WERI-Rb-1 (cell line): Measurements from ENCODE around the gene PARP12.
A peak's percentile ranks its signal among the peaks of the same experiment; 100 is the strongest.

Experiments
- DNase-seq: peaks from one replicate; pipeline ENCODE4 v3.0.0-alpha.2; 2020
- H3K27ac ChIP-seq: fragments of 250-450 bp; sonication (Bioruptor Pico); 2 replicates; pipeline ENCODE4 v1.5.1; 2020; ENCODE audit warnings: mild to moderate bottlenecking, moderate library complexity
- H3K27me3 ChIP-seq: fragments of 250-450 bp; sonication (Bioruptor Pico); 2 replicates; pipeline ENCODE4 v1.5.1; 2021; ENCODE audit warnings: mild to moderate bottlenecking, low read depth, moderate library complexity; ENCODE audit not compliant: insufficient read depth, severe bottlenecking
- H3K36me3 ChIP-seq: fragments of 250-450 bp; sonication (Bioruptor Pico); 2 replicates; pipeline ENCODE4 v1.5.1; 2020; ENCODE audit warnings: mild to moderate bottlenecking, moderate library complexity
- H3K4me3 ChIP-seq: 2 replicates; pipeline ENCODE4 v1.5.1; 2011; ENCODE audit warnings: low read depth, mild to moderate bottlenecking, control low read depth, low read length
- H3K9me3 ChIP-seq: fragments of 250-450 bp; sonication (Bioruptor Pico); 2 replicates; pipeline ENCODE4 v1.5.1; 2021; ENCODE audit warnings: mild to moderate bottlenecking, moderate library complexity; ENCODE audit not compliant: severe bottlenecking
- TF ChIP-seq, protein P1 (sequence below): IDR thresholded peaks from 2 replicates; pipeline ENCODE4 v1.5.1; 2011; ENCODE audit warnings: low read depth, mild to moderate bottlenecking, control low read depth, inconsistent platforms, low read length

The PARP12 gene

DNA sequence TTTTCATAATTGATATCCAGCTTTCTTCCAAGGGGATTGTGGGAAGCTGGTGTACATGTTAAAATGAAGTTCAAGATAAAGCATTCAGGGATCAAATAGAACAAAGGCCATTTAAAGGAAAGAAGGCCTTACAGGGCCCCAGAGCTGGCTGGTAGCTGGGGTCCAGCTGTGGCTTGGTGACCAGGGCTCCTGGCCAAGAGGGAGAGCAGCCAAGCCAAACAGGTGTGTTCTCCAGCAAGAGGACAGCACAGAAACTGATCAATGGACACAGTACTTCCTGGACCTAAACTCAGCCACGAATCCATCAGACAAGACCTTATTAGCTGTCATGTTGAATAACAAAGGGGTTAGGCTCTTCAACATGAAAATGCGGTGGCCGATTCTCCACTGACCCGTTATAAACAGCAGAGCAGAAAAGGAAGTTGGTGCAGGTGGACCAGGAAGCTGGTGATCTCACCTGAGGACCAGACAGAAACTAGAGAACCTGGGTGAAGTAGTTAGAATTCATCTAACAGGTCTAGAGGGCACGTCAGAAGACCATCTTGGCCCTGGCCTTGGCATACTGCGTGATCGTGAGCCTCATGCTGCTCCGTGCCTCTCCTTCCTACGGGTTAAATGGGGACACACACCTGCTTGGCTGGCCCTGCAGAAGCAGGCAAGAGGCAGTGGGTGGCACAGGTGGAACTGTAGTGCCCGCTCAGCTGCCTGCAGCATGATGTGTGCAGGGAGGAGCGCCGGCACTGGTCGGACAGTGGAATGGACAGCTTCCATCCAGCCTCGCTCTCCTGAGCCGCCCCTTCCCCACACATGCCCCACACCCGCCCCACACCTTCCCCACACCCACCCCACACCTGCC, 53.8 kb downstream of the PARP12 start:
- H3K27me3 ChIP-seq: no peaks in the 10 kb centered on the region
- DNase-seq: no peak
- H3K9me3 ChIP-seq: no peaks in the 10 kb centered on the region
- no peak overlapping the region for H3K4me3 ChIP-seq
- no peaks in the 10 kb centered on the region for H3K36me3 ChIP-seq
- TF ChIP-seq, protein P1, sequence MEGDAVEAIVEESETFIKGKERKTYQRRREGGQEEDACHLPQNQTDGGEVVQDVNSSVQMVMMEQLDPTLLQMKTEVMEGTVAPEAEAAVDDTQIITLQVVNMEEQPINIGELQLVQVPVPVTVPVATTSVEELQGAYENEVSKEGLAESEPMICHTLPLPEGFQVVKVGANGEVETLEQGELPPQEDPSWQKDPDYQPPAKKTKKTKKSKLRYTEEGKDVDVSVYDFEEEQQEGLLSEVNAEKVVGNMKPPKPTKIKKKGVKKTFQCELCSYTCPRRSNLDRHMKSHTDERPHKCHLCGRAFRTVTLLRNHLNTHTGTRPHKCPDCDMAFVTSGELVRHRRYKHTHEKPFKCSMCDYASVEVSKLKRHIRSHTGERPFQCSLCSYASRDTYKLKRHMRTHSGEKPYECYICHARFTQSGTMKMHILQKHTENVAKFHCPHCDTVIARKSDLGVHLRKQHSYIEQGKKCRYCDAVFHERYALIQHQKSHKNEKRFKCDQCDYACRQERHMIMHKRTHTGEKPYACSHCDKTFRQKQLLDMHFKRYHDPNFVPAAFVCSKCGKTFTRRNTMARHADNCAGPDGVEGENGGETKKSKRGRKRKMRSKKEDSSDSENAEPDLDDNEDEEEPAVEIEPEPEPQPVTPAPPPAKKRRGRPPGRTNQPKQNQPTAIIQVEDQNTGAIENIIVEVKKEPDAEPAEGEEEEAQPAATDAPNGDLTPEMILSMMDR: no peak
- no peak overlapping the region for H3K27ac ChIP-seq

DNA sequence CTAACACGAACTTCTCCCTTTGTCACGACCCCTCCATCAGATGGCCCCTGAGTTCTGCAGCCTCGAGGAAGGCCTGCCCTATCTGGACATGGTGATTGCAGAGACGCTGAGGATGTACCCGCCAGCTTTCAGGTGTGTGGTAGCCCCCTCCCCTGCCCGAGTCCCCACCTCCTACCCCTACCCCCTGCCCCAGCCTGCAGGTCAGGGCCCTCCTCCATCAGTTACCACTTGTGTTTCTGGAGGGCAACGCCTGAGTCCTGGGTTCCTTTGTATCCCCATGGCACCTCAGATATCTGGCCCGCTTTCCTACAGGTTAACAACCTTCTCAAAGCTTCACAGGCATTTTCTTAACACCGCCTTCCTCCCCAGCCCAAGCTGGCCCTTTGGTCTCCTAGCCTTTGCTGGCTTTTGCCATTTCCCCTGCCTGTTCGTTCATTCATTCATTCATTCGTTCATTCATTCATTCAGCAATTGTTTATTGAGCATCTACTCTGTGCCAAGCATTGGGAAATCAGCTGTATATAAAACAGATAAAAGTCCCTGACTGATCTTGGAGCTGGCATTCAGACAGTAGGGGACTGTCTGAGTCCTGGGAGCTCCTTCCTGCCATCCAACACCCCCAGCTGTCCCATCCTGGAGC, 55.6 kb downstream of the PARP12 start:
- Histone ChIP-seq H3K9me3 (no peaks in the 10 kb centered on the region), H3K27ac (no peak overlapping the region), H3K4me3 (no peak overlapping the region), H3K27me3 (no peaks in the 10 kb centered on the region), H3K36me3 (no peaks in the 10 kb centered on the region)
- TF ChIP-seq, protein P1: no peak
- no peak for DNase-seq

DNA sequence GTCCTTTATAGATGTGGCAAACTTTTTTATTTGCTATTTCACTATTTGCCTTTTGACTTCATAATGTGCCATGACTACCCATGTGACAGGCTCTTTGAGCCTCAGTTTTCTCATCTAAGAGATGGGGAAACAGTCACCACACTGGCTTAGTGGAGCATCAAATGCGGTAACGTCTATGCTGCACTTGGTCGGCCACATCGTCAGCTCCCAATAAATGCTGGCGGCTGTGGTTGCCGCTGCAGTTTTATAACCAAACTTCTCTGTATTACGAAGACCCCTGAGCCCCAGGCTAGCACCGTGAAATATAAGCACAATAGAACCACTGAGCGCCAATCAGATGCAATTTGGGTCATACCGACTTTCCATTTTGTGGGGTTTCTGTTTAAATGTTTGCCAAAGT, 56.2 kb downstream of the PARP12 start:
- H3K27me3 ChIP-seq: no peaks in the 10 kb centered on the region
- DNase-seq: no peak
- TF ChIP-seq, protein P1: no peak
- no peak overlapping the region for H3K27ac ChIP-seq
- no peak overlapping the region for H3K4me3 ChIP-seq
- no peaks in the 10 kb centered on the region for H3K36me3 ChIP-seq
- H3K9me3 ChIP-seq: no peaks in the 10 kb centered on the region

DNA sequence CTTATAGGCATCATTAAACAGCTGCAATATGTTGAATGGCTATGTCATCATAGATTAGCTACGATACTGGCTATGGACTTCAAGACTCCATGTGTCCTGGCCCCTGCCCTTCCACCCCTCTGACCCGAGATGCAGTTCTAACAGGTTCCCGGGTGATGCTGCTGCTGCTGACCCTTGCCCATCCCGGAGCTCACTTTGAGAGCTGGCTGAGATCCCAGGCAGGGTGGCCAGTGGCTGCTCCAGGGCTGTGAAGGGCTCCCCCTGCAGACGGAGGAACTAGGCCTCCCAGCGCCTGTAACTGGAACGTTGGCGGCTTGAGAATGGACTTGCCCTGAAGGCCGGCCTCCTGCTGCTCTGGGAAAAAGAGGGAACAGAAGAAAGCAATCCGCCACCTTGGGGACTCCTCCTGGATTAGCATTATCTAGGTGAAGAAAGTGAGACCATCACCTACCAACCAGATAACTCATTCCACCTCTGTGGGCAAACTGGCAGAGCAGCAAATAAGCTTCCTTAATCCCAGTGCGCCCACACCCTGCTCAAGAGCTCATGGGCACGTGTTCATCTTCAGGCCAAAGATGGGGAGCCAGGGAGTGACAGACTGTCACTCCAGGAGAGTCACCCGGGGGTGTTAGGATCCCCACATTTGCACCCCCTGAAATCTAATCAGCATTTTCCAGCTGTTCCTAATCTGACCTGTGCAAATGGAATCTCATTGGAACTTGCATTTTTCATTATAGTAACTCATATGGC, 56.8 kb downstream of the PARP12 start:
- Histone ChIP-seq H3K36me3 (no peaks in the 10 kb centered on the region), H3K27ac (no peak overlapping the region), H3K27me3 (no peaks in the 10 kb centered on the region), H3K4me3 (no peak overlapping the region), H3K9me3 (no peaks in the 10 kb centered on the region)
- TF ChIP-seq, protein P1: peak; percentile 48
- peak; percentile 46 for DNase-seq

DNA sequence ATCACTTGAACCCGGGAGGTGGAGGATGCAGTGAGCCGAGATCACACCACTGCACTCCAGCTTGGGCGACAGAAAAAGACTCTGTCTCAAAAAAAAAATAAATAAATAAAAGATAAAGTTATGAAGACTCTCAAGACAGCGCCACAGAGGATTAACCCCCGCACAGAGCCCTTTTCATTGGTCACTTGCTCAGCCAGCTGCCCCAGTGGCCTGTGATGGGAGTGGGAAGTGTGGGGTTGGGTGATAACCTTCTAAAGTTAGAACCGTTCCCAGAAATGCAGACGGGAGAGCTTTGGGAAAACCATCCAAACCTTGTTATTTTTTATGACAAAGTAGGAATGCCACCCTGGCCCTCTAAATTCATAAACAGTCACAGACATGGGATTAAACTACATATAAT, 57.4 kb downstream of the PARP12 start:
- no peaks in the 10 kb centered on the region for H3K9me3 ChIP-seq
- H3K4me3 ChIP-seq: no peak overlapping the region
- H3K36me3 ChIP-seq: no peaks in the 10 kb centered on the region
- H3K27ac ChIP-seq: no peak overlapping the region
- DNase-seq: no peak
- TF ChIP-seq, protein P1: no peak
- H3K27me3 ChIP-seq: no peaks in the 10 kb centered on the region
